NT2/D1 (cell line): Measurements from ENCODE around the gene HSD17B3.

Experiments used
- SUZ12 ChIP-seq: IDR thresholded peaks from 2 replicates; pipeline ENCODE4 v1.6.1; 2011; ENCODE audit not compliant: insufficient read length, insufficient read depth; ENCODE audit errors: extremely low read depth
- YY1 ChIP-seq: IDR thresholded peaks from 2 replicates; pipeline ENCODE4 v1.6.1; 2011; ENCODE audit not compliant: insufficient read length, insufficient read depth
- ZNF274 ChIP-seq: IDR thresholded peaks from 2 replicates; pipeline ENCODE4 v1.6.1; 2011; ENCODE audit warnings: mild to moderate bottlenecking, low read depth, low read length

DNA sequence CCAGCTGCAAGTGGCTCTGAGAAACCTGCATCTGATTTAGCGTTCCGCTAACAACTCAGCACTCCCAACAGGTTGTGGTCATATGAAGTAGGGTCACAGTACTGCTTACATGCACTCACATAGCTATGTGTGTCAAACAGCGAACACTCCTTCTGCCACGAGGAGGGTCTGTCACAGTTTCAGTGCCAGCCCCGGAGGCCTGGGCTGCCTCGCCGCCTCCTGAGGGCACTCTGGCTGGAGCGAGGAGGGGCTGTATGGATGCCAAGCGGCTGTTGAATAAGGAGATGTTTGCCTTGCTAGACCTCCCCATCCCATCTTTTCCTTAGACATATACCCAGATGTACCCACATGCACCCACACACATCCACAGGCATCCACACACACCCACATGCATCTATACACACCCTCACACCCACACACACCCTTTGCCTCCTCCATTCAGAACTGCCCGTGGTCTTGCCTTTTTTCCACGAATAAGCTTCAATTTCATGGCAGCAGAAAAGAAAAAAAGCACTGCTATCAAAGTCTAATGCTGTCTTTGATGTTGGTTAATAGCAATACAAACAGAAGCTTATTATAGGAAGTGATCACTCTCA is 95.7 kb downstream of the HSD17B3 start:
- TF ChIP-seq SUZ12 = no peak
- TF ChIP-seq YY1 = no peak
- no peak for TF ChIP-seq ZNF274
